IMR-90 (cell line): ENCODE results near the gene SLC4A4.

ENCODE experiments used
- BHLHE40 ChIP-seq: fragments of 150-350 bp; IDR thresholded peaks from 2 replicates; pipeline ENCODE4 v1.6.1; 2016; ENCODE audit warnings: mild to moderate bottlenecking, low read depth, low read length
- POLR2A ChIP-seq: IDR thresholded peaks from 2 replicates; pipeline ENCODE4 v1.6.1; 2012; ENCODE audit warnings: mild to moderate bottlenecking, low read depth, low read length
- RCOR1 ChIP-seq: IDR thresholded peaks from 2 replicates; pipeline ENCODE4 v1.6.1; 2012; ENCODE audit warnings: mild to moderate bottlenecking, low read length, improper control_type of control experiment; ENCODE audit not compliant: insufficient replicate concordance
- USF2 ChIP-seq: fragments of 150-350 bp; IDR thresholded peaks from 2 replicates; pipeline ENCODE4 v1.6.1; 2017; ENCODE audit warnings: mild to moderate bottlenecking, antibody characterized with exemption, low read length, low read depth
- TF ChIP-seq, protein P1 (sequence below): conservative IDR thresholded peaks from 2 replicates; pipeline ENCODE4 v1.5.1; 2012; ENCODE audit warnings: mild to moderate bottlenecking, low read depth, low read length, improper control_type of control experiment

DNA sequence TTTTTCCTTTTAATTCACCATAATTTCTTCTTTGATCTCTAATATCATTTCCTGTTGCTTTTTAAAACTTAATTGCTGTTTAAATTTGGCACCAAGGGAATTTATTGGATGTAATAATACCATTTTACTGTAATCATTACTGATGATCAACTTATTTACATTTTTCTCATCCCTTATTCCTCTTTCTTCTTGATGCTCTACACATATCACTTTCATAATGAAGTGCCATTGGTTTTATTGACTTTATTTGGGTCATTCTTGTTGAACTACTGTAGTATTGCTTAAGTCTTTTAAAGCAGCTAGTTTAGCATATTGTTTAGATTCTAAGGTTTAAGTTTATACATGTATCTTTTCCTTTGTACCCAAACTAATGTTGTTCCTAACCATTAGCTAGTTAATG is 130.7 kb downstream of the SLC4A4 start:
- TF ChIP-seq BHLHE40 (no peak), POLR2A (no peak), USF2 (no peak), RCOR1 (no peak)
- TF ChIP-seq, protein P1, sequence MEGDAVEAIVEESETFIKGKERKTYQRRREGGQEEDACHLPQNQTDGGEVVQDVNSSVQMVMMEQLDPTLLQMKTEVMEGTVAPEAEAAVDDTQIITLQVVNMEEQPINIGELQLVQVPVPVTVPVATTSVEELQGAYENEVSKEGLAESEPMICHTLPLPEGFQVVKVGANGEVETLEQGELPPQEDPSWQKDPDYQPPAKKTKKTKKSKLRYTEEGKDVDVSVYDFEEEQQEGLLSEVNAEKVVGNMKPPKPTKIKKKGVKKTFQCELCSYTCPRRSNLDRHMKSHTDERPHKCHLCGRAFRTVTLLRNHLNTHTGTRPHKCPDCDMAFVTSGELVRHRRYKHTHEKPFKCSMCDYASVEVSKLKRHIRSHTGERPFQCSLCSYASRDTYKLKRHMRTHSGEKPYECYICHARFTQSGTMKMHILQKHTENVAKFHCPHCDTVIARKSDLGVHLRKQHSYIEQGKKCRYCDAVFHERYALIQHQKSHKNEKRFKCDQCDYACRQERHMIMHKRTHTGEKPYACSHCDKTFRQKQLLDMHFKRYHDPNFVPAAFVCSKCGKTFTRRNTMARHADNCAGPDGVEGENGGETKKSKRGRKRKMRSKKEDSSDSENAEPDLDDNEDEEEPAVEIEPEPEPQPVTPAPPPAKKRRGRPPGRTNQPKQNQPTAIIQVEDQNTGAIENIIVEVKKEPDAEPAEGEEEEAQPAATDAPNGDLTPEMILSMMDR, result no peak
